HG02610 (cell line): ENCODE results near the gene PTPRE.
"Not testable (repeated sequence)": the region's sequence is repeated elsewhere in the genome, so short reads cannot be mapped to it uniquely, and the experiment has no call there.

Experiments used
- ATAC-seq: cut with Tn5 transposase; IDR thresholded peaks from one replicate; pipeline ENCODE4 v1.9.1; 2021; ENCODE audit warnings: mild to moderate bottlenecking, moderate library complexity; ENCODE audit not compliant: unreplicated experiment

The PTPRE gene

DNA sequence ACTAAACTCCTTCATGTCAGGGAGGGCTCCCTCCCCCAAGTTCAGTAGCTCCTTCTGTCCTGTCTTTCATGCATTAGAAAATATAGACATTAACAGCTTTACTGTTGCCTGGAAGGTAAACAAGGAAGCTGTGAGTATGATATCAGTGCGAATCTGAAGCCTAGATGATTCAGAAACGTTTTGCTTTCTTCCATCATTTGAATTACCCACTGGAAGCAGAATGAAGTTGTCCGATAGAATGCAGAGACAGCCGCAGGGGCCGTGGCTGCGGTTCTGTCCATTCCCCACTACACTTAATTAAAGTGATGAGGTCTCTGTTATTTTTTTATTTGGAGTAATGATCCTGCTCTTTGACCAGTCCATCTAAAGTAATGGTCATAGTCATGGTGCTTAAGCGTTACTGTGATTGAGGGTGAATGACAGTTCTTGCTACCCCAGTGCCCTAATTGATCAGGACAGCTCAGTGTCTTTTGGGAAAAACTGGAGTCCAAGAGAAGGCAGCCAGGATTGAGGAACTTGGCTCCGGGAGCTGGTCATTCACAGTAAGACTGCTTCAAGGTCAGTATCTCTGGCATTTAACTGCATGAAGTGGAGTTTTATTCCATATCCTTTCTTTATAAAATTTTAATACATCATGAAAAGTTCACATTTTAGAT is 69.9 kb downstream of the PTPRE start:
- no peak for ATAC-seq

DNA sequence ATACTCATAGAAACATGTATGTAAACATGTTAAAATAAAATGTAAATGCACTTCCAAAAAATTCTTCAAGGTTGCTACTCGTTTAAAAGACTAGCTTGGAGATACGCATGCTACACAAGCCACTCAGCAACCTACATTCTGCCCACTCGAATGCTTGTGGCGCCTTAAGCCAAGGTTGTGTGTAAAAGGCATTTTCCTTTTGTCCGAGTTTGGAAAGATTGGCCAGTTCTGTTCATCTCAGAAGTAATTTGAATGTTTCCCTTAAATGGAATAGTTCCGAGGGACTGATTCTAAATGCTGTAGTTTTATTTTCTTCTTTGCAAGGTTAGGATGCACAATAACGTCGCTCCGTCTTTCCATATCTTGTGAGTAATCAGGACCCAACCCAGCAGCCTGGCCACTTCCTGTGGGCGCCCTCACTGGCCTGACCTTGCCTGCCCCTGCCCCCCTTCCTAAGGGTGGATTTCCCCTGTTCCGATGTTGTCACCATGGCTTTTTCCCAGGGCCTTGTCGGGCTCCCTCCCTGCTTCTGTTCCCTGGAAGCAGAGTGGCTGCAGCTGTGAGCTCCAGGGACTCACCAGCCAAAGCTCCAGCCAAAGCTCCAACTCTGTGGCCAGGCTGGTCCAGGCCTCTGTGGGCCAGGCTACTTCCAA is 70.6 kb downstream of the PTPRE start:
- no peak for ATAC-seq

DNA sequence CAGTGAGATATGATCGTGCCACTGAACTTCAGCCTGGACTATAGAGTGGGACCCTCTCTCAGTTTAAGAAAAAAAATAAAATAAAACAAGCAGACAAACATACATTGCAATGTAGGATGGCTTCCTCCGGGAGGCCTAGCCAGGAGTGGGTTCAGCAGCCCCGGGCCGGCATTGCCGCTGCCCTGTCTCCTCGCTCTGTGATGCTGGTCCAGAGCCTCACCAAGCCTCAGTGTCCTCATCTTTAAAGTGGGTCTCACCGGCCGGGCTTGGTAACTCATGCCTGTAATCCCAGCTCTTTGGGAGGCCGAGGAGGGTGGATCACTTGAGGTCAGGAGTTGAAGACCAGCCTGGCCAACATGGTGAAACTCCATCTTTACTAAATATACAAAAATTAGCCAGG is 71.6 kb downstream of the PTPRE start:
- ATAC-seq, result no peak

DNA sequence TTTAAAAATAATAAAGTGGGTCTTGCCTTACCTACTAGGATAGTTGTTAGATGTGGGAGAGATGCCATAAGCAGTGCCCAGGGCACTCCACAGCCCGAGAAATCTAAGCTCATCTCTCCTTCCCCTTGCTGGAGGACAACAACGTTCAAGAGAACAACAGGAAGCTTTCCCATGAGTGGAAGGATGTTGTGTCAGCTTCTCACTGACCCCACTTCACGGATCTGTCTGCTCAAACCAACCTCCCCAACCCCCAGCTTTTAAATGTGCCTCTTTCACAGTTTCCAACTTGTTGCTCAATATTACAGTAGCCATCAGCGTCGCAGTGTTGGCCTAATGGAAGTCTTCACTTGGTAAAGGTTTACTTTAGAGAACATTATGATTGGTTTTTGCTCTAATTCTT is 72.1 kb downstream of the PTPRE start:
- ATAC-seq, result no peak

DNA sequence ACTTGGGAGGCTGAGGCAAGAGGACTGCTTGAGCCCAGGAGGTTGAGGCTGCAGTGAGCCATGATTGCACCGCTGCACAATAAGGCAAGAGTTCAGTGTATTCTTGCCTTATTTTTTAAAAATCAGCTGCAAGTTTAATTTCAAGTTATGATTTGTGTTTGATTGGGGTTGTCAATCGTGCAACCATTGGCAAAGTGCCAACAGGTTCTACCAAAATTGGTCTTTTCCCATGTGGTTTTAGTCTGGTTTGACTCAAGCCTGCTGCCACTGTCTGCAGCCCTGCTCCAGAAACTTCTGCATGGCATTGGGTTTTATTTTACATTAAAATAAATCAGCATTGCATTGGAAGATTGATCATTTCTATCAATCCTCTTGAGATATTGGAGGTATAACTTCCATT is 72.7 kb downstream of the PTPRE start:
- ATAC-seq, result no peak

DNA sequence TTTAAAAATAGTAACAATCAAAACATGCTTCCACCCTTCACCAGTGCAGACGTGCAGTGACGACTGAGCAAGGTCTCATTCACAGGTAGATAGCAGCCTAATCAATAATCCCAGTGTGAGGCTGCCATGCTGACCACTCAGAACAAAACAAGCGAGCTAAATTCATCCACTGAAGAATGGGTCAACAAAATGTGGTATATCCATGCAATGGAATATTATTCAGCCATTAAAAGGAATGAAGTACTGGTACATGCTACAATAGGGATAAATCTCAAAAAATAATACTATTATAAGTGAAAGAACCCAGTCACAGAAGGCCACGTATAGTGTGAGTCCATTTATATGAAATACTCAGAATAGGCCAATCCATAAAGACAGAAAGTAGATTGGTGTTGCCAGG is 74.0 kb downstream of the PTPRE start:
- no peak for ATAC-seq

DNA sequence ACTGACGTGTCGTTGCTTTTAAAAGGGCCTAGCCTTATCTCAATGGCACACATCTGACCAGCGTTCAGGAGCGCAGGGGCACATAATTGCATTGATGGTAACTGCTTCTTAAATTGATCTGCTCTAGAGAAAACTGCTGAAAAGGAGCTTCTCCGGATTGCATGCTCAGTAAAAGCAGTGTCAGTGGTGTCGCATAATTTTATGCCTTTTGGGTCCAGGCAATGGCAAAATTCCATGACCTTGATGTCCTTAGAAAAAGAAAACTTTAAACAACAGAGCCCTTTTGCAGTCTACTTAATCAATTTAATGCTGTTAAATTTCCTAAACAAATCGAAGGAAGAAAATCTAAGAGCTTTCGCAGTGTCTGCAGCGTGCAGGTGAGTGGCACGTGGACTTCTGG is 75.7 kb downstream of the PTPRE start:
- no peak for ATAC-seq

DNA sequence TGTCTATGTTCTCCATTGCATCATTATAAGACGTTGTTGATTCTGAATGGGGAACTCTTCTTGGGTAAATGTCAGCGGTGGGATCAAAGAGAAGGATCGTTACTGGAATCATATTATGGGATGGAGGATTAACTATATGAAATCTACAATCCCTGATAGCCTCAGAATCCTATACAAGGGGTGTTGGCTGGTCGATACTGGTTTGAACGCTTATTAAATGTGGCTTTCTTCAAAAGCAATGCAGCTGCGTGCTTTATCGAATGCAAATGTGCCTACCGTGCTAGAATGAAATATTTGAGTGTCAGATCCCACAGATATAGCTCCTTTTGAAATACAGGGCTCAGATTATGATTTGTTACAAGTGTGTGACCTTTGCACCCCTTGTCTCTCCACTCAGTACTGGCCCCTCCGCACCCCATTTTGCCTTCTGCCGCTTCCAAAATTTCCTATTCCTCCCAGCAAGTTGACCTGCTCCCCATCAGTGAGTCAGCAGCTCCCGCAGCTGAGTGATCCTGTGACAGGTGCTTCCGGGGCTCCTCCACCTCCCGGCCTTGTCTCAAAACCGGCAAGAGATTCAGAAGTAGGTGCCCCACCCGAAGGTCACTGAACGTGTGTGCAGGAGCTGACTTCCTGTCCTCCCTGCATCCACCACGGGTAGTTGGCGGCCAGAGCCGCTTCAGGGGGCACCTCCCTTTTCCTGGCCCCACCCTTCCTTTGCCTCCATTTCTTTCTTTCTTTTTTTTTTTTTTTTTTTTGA is 76.6 kb downstream of the PTPRE start:
- ATAC-seq, result no peak

DNA sequence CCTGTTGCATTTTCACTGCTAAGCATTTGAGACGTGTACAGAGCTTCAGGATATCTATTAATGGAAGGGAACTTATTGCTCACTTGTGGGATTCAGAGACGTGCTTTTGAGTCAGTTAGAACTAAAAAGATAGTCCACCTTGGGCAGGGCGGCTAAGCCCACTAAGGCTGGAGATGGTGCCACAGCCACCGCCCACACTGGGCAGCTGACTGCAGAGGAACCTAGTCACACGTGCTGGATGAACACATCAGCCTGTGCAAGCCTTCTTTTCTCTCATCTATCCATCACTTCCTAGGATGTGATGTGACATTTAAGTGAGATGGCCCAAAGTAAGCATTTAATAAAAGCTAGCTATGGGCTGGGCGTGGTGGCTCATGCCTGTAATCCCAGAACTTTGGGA is 78.0 kb downstream of the PTPRE start:
- no peak for ATAC-seq

DNA sequence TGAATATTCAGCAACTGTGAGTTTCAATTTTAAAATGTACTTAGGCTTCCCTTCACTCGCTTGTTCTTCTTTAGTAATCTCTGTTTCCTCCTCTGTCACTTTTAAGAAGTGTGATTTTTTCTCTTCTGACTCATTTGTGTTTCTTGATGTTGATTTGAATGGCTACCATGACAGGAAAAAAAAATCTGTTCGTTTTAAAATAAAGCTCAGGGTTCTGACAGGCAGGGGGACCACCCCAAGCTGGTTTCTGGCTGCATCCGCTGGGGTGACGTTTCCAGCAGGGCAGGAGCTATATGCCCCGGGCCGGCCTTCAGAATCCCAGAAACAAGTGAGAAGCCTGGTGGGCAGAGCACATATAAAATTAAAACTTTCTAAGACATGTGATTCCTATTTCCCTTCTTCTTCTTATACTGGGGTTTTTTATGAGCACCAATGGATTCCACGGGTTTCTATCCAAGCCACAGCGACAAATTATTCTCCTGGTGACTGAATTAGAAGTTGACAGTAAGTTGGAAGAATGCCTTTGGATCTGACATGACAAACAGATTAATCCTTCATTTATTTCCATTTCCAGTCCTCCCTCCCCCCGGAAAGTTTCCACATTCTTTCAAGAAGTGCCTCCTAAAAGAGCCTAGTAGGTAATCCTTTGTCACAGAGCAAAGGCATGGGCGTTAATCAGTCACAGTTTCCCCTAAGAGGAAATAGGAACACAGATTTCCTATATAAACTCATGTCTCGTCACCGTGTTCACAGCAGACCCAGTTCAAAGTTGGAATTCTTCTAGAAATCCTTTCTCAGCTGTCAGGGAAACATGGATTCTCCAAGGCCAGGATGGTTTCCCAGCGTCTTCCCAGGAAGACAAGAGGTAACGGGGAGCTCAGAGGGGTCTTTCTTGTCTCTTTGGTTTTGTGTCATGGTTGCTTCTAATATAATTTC is 79.9 kb downstream of the PTPRE start:
- ATAC-seq, result no peak

DNA sequence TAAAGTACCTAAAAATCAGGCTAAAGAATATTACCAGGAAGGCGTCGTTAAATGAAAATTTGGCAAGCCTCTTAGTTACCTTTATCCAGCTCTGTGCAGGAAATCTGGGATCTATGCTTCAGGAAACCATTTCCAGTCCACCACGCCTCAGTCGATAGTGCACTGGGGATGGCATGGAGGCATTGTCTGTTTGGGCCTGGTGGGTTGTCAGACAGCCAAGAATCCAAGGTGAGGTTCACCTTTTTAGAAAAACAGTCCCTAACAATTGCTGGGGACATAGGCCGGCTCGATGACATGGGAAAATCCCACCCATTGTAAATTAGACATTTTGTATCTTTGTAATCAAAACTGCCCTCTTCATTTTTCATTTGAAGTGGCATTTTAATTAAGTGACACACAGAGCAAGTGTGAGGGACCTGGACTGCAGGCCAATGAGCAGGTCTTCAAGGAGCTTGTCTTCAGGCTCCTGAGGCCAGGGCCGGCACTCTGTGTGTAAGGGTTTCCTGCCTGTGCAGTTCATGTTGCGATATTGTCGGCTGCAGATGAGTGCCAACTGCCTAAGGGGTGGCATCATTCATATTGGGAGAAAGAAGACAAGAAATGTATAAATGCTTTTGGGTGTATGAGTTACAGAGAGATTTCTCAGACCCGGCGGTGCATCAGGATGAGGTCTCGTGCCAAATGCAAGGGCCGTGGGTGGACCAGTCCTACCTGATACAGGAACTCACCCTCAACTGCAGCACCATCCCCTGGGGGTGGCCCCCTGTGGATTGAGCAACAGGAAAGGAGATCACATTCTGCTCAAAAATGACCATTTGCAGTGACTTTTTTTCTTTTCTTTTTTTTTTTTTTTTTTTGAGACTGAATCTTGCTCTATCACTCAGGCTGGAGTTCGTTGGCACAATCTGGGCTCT is 80.8 kb downstream of the PTPRE start:
- ATAC-seq, result no peak

DNA sequence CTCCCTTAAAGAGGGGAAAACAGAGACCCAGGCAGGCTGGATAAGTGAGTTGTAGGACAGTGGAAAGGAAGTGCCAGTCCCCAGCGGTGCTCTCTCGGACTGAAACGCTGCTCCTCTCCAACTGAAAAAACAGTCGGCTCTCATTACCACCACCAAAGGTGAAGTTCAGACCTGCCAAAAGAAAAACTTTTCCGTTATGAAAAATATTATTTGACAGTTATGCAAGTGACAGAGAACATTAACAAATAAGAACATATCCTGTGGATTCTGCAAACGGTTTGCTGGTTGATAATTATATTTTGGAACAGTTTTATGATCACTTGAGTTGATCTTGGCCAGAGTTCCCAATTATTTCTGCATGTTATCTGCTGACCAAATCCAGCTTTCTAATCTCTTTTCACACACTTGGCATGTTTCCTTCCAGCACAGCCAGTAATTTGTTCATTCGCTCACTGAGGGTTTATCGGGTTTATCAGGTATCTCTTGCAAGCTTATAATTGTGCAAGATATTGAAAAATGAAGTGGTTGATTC is 82.6 kb downstream of the PTPRE start:
- no peak for ATAC-seq

DNA sequence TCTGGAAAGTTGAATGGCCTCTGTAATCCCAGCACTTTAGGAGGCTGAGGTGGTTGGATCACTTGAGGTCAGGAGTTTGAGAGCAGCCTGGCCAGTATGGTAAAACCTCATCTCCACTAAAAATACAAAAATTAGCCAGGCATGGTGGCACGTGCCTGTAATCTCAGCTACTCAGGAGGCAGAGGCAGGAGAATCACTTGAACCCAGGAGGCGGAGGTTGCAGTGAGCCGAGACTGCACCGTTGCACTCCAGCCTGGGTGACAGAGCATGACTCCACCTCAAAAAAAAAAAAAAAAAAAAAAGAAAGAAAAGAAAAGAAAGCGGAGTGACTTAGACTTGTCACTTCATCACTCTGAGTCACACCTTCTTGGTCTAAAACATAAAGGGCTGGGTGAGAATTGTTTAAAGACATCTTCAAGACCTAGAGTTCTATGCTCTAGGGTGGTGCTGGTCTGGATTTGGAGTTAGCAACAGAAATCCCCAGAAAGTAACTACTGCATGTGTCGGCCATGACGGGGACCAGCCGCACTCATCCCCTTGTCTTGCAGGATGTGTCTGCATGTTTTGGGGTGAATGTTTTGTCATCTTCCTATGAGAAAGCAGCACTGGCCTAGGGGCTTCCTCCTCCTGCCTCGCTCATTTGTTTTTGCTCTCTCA is 83.4 kb downstream of the PTPRE start:
- ATAC-seq, result not testable (repeated sequence)

DNA sequence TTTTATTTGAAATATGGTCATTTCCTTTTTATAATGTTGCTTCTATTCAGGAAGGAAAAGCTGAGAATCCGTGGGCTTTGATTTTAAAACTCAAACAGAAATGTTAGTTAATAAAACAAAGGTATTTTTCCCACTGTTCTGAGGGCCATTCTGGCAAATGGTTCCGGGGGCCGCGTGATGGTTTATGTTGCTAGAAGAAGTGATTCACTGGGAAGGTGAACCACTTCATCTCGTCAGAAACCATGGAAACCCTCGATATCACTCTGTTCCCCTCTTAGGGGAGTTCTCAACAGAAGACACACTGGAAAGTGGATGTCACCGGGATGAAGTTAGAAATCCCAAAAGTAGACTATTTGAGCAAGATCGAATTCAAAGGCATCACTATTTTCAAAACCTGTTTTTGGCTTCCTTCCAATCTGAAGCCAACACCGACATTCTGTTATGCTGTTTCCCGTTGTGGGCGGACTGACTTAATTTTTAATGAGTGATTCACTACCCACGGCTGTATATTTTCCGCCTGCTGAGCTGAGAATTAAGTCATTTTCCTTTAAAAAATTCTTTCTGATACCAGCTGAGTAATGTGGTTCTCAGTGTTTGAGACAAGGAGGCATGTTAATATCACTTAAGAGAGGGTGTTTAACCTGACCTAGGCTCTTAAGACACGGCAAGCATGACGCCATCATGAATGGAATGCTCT is 84.1 kb downstream of the PTPRE start:
- no peak for ATAC-seq

DNA sequence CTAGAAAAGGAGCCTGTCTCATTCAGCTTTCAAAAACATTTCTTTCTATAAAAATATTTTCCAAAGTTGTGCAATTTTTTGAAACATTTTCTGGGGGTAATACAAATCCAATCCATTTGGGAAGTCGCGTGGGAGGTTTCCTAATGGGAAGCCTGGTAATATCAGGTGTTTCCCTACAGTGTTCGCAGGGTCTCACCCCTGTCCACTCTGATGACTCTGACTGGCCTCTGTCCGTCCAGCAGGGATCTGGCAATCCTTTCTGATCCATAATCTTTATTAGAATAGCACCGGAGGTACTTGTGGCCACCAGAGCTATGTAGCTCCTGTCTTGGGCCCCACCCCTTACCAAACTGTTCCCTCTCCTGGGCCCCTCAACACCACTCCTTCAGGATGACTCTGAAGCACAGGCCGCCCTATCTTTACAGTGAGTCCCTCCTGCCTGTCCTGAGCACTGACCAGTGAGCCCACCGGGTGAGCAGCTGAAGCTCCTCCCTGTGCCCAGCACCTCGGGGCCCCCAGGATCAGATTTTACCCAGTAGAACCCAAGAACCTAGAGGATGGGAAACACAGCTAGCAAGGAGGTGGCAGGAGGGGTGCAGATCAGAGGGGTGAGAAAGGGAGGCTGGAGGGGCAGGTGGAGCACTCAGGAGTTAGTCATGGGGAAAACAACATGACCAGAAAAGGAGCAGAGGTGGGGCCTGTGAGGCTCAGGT is 84.8 kb downstream of the PTPRE start:
- no peak for ATAC-seq

DNA sequence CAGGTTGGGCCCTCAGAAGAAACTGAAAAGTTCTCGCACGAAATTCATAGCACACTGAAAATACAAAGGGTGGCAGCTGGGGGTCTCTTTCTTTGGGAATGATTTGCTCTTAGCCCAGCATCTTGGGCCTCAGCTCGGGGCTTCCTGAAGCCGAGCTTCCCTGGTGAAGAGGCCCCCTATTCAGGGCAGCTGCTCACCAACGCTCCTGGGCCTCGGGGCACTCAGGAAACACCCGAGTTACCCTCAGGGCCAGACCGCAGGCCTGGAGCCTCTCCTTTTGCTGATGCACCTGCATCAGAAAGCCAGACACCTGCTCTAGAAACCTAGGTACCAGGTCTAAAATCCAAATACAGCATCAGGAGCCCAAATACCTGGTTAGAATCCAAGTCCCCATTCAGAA is 85.5 kb downstream of the PTPRE start:
- ATAC-seq, result no peak

DNA sequence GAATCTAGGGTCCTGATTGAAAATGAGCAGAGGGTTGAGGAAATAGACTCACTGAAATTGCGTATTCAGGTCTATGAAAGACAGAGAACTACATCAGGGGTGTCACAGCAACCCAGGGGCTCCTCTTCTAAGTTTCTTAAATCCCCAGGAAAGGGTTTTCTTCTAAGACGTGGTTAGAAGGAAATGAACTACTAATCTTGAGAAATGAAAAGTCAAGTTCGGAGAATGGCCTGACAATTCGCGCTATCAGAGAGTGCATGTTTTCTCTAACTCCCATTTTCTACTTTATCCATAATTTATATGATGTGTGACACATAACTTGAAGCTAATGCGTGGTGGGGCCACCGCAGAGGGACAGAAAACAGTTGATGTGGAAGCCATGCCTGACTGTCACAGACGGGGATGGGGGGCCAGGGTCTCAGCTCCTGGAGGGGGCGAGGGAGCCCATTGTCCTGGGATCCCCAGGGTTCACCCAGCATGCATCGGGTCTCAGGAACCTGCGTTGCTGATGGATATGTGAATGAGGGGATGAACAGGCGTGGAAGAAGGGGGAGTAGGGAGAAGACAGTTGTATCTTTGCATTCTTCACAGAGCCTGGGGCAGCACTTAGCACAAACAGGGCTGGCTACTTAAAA is 86.3 kb downstream of the PTPRE start:
- no peak for ATAC-seq

DNA sequence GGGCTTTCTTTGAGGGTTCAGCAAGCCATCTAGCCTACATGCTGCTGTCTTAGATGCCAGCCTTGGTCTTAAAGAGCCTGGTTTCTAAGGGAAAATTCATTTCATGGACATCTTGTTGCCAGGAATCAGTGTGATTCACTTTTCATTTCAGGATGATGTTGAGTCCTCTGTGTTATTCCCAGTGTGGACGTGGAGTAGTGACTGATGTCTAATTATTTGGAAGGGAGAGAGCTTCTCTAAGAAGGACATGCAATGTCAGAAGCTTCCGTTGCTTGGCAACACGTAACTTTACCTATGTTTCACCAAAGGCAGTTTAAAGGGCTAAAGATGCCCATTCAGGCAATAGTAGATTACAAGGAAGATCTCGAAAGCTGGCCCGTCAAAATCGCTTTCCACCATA is 89.0 kb downstream of the PTPRE start:
- ATAC-seq, result no peak
